Glomerular visceral epithelial cell (primary cell): Measurements from ENCODE around the gene PRADC1.
"Not testable (repeated sequence)": the region's sequence is repeated elsewhere in the genome, so short reads cannot be mapped to it uniquely, and the experiment has no call there.

Source experiments
- DNase-seq: peaks from one replicate; pipeline ENCODE4 v3.0.0-alpha.2; 2016; ENCODE audit errors: extremely low spot score

PRADC1 gene

GRCh38 chr2:73233154-73233931, at the start of gene PRADC1:
Gene PRADC1, minus strand, starts transcription at chr2:73233239. Its CDS starts 79 bp downstream, at chr2:73233160.
- peak; percentile 98 for DNase-seq

- DNase-seq: no peak
Observed at GRCh38 chr2:73281244-73281643, 48.2 kb upstream of the PRADC1 start.

DNA sequence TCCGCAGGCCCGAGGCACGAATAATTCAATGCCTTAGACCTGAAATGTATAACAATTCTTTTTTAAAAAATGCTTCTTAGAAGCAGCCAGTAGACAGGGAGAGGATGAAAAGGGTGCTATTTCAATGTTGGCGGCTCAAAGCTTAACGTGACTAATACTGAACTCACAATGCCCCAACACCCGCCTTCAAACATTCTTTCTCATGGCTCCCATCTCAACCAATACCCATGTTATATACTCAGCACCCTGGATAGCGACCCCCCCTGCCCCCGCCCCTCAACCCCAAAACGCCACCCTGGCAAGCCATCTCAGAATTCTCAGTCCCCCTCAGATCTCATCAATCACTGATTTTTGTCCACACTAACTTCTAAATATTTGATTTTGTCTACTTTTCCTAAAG, 46.8 kb upstream of the PRADC1 start:
- no peak for DNase-seq

- no peak for DNase-seq
Observed at GRCh38 chr2:73272270-73272669, 39.2 kb upstream of the PRADC1 start.

DNA sequence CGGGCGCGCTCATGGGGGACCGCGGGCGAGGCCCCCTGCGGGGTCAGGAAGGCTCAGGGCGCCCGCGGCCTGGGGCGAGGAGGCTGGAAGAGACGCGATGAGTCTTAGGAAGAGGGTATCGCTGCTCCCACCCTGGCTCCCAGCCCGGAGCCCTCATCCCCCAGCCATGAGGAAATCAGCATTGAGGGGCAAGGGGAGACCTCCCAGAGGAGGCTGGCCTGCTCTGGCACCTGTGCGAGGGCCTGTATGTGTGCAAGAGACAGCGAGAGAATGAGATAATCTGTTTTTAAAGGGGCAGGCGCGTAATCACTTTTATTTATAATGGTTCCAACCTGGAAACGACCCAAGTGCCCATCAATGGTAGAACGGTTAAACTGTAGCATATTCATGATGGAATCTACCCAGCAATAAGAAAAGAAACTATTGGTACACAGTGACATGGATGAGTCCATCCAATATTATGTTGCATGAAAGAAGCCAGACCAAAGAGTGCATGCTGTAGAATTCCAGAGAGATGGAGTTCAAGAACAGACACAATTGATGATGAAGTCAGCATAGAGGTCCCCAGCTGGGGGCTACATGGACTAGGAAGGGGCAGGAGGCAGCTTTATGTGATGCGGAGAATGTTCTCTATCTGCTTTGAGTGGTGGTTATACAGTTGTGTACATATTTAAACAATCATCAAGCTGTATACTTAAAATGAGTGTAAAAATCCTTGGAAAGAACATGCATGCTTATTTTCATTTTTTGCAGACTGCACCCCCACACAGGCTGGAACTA, 36.8 kb upstream of the PRADC1 start:
- DNase-seq: no peak

- peak; percentile 9 for DNase-seq
Observed at GRCh38 chr2:73268830-73269685, 36.0 kb upstream of the PRADC1 start.

- no peak for DNase-seq
Observed at GRCh38 chr2:73268366-73268829, 35.4 kb upstream of the PRADC1 start.

GRCh38 chr2:73267008-73267407, 34.0 kb upstream of the PRADC1 start:
- DNase-seq: no peak

DNA sequence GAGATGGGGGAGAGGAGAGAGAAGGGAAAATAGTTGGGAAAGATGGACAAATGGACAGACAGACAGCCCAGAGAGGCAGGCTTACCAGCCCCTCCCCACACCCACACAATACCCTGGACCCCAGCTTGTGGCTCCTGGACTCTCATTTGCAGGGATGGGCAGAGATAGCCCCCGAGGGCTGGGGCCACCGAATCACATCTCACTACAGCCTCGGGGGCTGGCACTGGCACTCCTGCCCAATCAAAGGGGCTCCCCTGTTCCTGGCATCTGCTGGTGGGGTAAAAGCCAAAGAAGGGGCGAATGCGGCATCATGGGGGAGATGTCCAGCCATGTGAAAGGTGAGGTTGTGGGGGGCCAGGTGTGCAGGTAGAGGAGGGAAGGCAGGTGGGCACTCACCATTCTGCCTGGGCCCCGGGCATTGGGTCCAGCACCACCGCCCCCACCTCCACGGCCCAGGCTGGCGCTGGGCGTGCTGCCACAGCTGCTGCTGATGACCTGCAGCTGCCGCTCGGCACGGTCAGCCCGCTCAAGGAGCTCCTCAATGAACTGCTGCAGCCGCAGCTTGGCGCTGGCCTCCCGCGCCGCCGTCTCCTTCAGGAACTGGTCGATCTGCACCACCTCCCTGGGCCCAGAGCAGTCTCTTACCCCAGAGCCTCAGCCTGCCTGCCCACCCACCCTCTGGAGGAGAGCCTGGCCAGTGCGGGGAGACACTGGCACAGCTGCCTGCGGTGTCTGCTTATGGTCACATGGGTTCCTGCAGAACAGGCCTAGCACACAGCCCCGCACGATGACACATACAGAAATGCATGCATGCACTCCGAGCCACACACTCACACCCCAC, 33.2 kb upstream of the PRADC1 start:
- DNase-seq: no peak

GRCh38 chr2:73265298-73266060, 32.4 kb upstream of the PRADC1 start:
- no peak for DNase-seq

DNA sequence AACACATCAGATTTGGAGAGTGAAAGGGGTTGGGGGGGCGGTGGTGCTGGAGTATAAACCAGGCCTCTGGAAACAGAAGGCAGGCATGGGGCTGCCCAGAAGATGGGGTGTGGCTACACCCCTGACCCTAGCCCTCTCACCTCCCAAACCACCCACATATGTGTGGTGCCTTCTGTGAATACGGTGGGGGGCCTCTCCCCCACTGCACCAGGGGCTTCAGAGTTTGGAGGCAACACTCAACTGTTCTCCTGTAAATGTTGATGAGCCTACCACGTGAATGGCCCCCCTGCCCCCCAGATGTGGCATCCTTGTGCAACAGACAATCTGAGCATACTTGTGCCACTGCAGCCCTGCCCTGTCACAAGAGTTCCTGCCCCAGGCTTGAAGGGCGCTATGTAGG, 31.7 kb upstream of the PRADC1 start:
- no peak for DNase-seq

GRCh38 chr2:73264332-73264606, 31.2 kb upstream of the PRADC1 start:
- no peak for DNase-seq

DNA sequence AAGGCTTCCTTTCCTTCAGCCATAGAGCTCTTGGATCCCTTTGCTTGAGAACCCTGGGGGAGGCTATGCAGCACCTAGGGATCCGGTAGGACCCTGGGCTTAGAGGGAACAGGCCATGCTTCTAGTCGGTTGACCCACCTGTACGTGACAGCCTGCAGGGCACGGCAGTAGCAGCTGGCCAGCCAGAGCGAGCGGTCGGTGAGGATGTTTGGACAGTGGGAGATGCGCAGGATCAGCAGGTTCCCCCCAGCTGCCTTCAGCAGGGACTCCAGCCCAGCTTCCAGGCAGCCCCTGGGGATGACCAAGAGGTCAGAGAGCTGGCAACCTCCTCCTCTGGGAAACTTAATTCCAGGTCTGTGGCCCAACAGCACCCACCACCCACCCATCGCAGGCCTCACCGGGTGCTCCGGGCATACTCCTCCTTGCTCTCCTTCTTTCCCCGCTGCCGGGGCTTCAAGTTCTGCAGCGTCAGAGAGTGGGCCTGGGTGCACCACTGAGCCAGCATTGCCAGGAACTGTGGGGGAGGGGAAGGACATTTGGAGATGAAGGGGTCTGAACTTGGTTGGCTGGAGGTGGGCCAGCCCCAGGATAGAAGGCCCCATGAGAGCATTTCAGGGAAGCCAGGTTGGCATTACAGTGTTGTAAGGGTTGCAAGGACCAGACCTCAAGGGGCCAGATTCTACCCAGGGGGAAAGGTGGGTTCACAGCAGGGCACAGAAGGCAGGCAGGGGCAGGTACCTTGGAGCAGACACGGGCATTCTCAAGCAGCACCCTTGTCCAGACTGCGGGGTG, 30.7 kb upstream of the PRADC1 start:
- DNase-seq: no peak

DNA sequence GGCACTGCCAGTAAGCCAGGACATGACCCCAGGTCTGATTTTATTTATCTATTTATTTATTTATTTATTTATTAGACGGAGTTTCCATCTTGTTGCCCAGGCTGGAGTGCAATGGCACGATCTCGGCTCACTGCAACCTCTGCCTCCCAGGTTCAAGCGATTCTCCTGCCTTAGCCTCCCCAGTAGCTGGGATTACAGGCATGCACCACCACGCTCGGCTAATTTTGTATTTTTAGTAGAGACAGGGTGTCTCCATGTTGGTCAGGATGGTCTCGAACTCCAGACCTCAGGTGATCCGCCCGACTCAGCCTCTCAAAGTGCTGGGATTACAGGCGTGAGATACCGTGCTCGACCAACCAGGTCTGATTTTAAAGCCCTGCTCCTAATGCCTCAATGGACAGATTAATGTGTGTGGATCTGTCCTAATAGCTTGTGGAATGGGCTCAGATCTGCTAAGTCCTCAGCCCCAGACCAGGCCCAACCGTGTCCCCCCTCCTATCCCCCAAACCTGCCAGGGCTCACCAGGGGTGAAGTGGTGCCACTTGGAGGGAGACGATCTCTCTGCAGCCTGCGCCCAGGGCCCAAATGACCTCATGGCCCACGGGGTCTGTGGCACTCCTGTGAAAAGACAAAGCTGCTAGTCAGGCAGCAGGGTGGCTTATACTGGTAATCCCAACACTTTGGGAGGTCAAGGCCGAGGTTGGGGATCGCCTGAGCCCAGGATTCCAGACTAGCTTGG, 29.8 kb upstream of the PRADC1 start:
- DNase-seq: not testable (repeated sequence)

- no peak for DNase-seq
Observed at GRCh38 chr2:73262108-73262651, 29.1 kb upstream of the PRADC1 start.

- DNase-seq: peak; percentile 34
Observed at GRCh38 chr2:73260338-73260984, 27.4 kb upstream of the PRADC1 start.

DNA sequence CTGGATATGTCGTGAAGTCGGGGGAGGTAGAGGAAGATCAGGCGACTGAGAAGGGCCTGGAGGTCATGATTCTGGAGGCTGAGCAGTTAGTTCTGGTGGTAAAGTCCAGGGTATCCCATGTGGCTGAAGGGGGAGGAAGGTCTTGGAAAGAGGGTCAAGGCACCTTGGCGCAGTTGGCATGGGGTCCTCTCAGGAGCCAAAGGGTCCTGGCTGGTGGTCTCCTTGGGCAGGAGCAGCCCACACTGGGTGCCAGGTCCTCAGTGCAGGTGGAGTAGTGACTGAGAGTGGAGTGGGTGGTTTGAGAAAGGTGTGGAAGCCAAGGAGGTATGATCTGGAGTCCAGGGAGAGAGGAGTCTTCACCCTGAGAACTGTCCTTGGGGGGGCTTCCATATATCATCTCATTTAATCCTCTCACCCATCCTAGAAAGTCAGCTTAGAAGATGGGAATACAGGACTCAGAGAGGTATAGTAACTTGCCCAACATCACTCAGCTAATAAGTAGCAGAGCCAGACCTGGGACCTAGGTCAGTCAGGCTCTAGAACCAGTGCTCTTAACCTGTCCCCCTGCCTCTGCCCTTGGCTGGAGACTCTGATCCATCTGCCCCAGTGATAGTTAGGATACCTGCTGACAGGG, 26.8 kb upstream of the PRADC1 start:
- DNase-seq: no peak

DNA sequence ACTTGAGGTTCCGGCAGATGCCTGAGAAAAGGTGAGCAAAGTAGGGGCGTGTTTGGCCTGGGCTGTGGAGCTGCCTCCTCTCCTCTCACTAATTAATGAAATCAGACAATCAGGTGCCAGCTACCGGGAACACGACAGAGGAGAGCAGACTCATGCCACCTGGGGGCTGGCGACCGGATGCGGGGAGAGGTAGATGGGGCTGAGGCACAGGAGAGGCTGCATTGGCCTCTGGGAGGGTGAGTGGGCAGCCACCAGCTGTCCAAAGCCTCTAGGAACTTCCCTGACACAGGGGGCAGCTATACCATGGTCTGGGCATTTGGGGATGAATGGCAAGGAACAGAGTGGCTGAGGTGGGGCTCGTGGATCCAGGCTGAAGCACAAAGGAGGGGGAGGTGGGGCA, 26.2 kb upstream of the PRADC1 start:
- DNase-seq: no peak
